Thyroid gland (tissue), 4 donors: ENCODE measurements around the gene DNAH1.

Experiments used
- POLR2A ChIP-seq, 2 donors: fragments of 450-650 bp; IDR thresholded peaks; one replicate each; pipeline ENCODE4 v1.6.1; 2017; ENCODE audit warnings: antibody characterized with exemption in 2 of 2, mild to moderate bottlenecking in 2 of 2, moderate library complexity in 1 of 2
- TF ChIP-seq, protein P1 (sequence below), 6 experiments: fragments of 200-600 bp in 3 of 6; fragments of 450-650 bp in 3 of 6; sonication (generic) in 3 of 6; IDR thresholded peaks; one replicate each; pipeline ENCODE4 v1.5.1; 2016 to 2019; ENCODE audit warnings: antibody characterized with exemption in 6 of 6, mild to moderate bottlenecking in 2 of 6, inconsistent platforms in 1 of 6, moderate library complexity in 1 of 6

DNA sequence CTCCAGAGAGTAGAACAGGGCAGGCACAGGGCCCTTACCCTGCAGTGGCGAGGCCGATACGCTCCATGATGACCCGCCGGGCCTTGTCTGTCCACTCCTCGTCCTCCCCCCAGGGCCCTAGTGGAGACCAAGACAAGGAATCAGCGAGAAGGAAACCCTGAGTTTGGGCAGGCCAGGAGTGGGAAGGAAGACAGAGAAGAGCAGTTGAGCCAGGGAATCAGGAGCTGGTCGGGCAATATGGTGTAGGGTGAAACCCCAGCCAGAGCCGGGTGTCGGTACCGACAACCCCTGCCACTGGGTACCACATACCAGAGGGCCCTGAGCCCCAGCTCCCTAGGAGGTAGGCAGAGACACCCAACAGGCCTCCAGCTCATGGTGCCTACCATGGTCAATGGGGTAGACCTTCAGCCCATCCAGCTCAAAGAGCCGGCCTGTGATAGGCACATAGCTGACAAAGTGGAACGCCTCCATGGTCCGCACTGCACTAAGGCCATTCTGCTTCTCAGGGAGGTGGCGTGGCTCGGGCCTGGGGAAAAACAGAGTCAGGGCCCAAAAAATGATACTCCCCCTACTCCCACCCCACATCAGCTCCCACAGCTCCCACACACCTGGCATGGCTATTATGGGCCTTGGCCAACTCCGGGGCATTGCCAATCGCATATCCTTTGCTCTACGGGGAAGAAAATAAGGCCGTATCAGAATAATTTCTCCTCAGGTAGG is 90.8 kb downstream of the DNAH1 start:
- TF ChIP-seq, protein P1, sequence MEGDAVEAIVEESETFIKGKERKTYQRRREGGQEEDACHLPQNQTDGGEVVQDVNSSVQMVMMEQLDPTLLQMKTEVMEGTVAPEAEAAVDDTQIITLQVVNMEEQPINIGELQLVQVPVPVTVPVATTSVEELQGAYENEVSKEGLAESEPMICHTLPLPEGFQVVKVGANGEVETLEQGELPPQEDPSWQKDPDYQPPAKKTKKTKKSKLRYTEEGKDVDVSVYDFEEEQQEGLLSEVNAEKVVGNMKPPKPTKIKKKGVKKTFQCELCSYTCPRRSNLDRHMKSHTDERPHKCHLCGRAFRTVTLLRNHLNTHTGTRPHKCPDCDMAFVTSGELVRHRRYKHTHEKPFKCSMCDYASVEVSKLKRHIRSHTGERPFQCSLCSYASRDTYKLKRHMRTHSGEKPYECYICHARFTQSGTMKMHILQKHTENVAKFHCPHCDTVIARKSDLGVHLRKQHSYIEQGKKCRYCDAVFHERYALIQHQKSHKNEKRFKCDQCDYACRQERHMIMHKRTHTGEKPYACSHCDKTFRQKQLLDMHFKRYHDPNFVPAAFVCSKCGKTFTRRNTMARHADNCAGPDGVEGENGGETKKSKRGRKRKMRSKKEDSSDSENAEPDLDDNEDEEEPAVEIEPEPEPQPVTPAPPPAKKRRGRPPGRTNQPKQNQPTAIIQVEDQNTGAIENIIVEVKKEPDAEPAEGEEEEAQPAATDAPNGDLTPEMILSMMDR (IDR thresholded peaks at IDR 0.05), result no peak
- no peak for TF ChIP-seq POLR2A (IDR thresholded peaks at IDR 0.05)
